ENCODE results near the gene SNED1.

The SNED1 gene

DNA sequence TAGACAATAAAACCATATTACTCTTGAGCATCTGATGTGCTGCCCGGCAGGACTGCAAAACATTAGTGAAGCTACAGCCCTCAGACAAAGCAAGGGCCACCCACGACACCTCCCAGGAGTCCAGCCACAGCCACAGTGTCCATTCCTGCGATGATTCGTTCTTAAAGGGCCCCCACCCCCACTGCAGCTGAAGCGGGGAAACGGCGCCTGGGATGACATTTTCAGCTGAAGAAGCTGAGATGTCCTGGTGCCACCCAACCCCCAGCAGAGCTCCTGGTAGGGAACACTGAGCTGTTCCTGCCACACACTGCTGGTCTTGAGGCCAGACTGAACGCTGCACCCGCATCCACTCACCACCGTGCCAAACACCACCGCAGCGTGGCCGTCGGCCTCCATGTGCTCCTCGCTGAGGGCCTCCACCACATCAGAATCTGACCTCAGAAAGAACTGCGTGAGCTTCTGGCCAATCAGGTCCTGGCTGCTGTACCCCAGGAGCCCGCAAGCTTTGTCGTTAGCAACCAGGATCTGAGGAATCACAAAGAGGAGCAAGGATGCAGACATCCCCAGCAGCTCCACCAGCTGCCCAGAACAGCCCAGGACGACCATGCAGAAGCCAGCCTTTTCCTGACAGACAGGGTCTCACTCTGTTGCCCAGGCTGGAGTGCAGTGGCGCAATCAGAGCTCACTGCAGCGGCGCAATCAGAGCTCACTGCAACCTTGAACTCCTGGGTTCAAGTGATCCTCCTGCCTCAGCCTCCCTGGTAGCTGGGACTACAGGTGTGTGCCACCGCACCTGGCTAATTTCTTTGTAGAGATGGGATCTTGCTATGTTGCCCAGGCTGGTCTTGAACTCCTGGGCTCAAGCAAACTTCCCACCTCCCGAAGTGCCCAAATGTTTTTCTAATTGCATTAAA lies 141.4 kb downstream of the SNED1 start:
- H3K9me3 ChIP-seq (ENCODE audit: control insufficient read depth, insufficient read depth, low read length), result no peaks in the 10 kb centered on the region
- H3K4me2 ChIP-seq (ENCODE audit: low read length), result no peak overlapping the region
- TF ChIP-seq, protein P1, sequence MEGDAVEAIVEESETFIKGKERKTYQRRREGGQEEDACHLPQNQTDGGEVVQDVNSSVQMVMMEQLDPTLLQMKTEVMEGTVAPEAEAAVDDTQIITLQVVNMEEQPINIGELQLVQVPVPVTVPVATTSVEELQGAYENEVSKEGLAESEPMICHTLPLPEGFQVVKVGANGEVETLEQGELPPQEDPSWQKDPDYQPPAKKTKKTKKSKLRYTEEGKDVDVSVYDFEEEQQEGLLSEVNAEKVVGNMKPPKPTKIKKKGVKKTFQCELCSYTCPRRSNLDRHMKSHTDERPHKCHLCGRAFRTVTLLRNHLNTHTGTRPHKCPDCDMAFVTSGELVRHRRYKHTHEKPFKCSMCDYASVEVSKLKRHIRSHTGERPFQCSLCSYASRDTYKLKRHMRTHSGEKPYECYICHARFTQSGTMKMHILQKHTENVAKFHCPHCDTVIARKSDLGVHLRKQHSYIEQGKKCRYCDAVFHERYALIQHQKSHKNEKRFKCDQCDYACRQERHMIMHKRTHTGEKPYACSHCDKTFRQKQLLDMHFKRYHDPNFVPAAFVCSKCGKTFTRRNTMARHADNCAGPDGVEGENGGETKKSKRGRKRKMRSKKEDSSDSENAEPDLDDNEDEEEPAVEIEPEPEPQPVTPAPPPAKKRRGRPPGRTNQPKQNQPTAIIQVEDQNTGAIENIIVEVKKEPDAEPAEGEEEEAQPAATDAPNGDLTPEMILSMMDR (IDR thresholded peaks at IDR 0.05; ENCODE audit: low read depth, low read length, poor library complexity, severe bottlenecking), result no peak
- TF ChIP-seq EZH2phosphoT487 (IDR thresholded peaks at IDR 0.05; ENCODE audit: borderline replicate concordance, low read length), result no peak
- no peaks in the 10 kb centered on the region for H3K4me1 ChIP-seq (ENCODE audit: control insufficient read depth, low read length)
- H3K79me2 ChIP-seq (ENCODE audit: control insufficient read depth, low read length), result peaks cover 26% of the 10 kb centered on the region
- no peak overlapping the region for H3K27ac ChIP-seq (ENCODE audit: low read depth, low read length)
- peaks cover 64% of the 10 kb centered on the region for H3K36me3 ChIP-seq (ENCODE audit: control insufficient read depth, low read length)
- no peaks in the 10 kb centered on the region for H3F3A ChIP-seq (ENCODE audit: control insufficient read depth, insufficient read depth)
- no peaks in the 10 kb centered on the region for H3K9me2 ChIP-seq (replicated peaks; ENCODE audit: control insufficient read depth, low read length)
- no peaks in the 10 kb centered on the region for H3K27me3 ChIP-seq (ENCODE audit: control insufficient read depth, low read length)
- no peaks in the 10 kb centered on the region for H4K20me1 ChIP-seq (ENCODE audit: control insufficient read depth, insufficient read depth, low read depth, low read length)
- H3K4me3 ChIP-seq (ENCODE audit: low read length), result no peak overlapping the region

DNA sequence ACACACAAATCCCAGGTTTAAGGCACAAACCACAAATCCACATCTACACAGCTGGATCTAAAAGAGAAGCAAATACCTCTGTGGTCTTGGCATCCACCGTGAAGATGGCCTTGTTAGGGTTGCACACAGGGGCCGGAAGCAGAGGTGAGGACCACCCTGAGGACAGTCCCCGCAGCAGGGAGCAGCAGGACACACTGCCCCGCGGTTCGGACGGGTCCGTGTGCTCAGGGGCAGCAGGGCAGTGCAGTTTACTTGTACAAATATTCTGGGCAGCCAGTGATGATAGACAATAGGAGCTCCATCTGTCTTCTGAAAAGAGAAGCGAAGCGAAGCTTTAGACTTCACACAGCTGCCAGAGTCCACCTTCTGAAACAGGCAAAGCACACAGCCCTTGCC lies 142.0 kb downstream of the SNED1 start:
- peaks cover 29% of the 10 kb centered on the region for H3K79me2 ChIP-seq (ENCODE audit: control insufficient read depth, low read length)
- H3K27ac ChIP-seq (ENCODE audit: low read depth, low read length), result no peak overlapping the region
- no peaks in the 10 kb centered on the region for H3F3A ChIP-seq (ENCODE audit: control insufficient read depth, insufficient read depth)
- no peak overlapping the region for H3K4me3 ChIP-seq (ENCODE audit: low read length)
- no peaks in the 10 kb centered on the region for H3K9me3 ChIP-seq (ENCODE audit: control insufficient read depth, insufficient read depth, low read length)
- no peaks in the 10 kb centered on the region for H3K27me3 ChIP-seq (ENCODE audit: control insufficient read depth, low read length)
- H4K20me1 ChIP-seq (ENCODE audit: control insufficient read depth, insufficient read depth, low read depth, low read length), result no peaks in the 10 kb centered on the region
- TF ChIP-seq, protein P1 (IDR thresholded peaks at IDR 0.05; ENCODE audit: low read depth, low read length, poor library complexity, severe bottlenecking), result no peak
- TF ChIP-seq EZH2phosphoT487 (IDR thresholded peaks at IDR 0.05; ENCODE audit: borderline replicate concordance, low read length), result no peak
- no peak overlapping the region for H3K4me2 ChIP-seq (ENCODE audit: low read length)
- H3K9me2 ChIP-seq (replicated peaks; ENCODE audit: control insufficient read depth, low read length), result no peaks in the 10 kb centered on the region
- peaks cover 63% of the 10 kb centered on the region for H3K36me3 ChIP-seq (ENCODE audit: control insufficient read depth, low read length)
- no peaks in the 10 kb centered on the region for H3K4me1 ChIP-seq (ENCODE audit: control insufficient read depth, low read length)

DNA sequence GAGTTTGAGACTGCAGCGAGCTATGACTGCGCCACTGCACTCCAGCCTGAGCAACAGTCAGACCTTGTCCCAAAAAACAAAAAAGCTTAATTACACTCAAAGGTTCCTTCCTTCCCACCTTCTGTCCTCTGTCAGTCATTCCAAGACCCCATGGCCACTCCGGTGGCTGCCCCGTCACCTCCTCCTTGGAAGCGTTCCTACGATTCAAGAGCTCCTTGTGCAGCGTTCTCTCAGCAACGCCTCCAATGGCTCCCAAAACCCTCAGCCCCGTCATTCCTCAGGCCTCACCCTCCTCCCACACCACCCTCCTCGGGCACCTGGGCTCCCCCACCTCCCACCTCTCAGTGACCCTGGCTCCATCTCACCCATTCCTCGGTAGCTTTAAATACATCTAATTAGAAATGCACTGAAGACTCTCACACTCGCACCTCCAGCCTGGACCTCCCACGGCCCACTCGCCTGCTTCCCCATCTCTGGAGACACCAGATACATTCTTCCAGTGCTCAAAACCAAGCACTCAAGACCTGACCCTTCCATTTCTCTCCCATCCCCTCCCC lies 142.9 kb downstream of the SNED1 start:
- no peaks in the 10 kb centered on the region for H3K9me2 ChIP-seq (replicated peaks; ENCODE audit: control insufficient read depth, low read length)
- H3K4me1 ChIP-seq (ENCODE audit: control insufficient read depth, low read length), result peaks cover 2% of the 10 kb centered on the region
- no peak overlapping the region for H3K27ac ChIP-seq (ENCODE audit: low read depth, low read length)
- no peaks in the 10 kb centered on the region for H3K27me3 ChIP-seq (ENCODE audit: control insufficient read depth, low read length)
- no peak overlapping the region for H3K4me3 ChIP-seq (ENCODE audit: low read length)
- H3K79me2 ChIP-seq (ENCODE audit: control insufficient read depth, low read length), result peaks cover 37% of the 10 kb centered on the region
- no peaks in the 10 kb centered on the region for H4K20me1 ChIP-seq (ENCODE audit: control insufficient read depth, insufficient read depth, low read depth, low read length)
- no peak for TF ChIP-seq EZH2phosphoT487 (IDR thresholded peaks at IDR 0.05; ENCODE audit: borderline replicate concordance, low read length)
- TF ChIP-seq, protein P1 (IDR thresholded peaks at IDR 0.05; ENCODE audit: low read depth, low read length, poor library complexity, severe bottlenecking), result no peak
- peaks cover 56% of the 10 kb centered on the region for H3K36me3 ChIP-seq (ENCODE audit: control insufficient read depth, low read length)
- no peak overlapping the region for H3K4me2 ChIP-seq (ENCODE audit: low read length)
- no peaks in the 10 kb centered on the region for H3F3A ChIP-seq (ENCODE audit: control insufficient read depth, insufficient read depth)
- no peaks in the 10 kb centered on the region for H3K9me3 ChIP-seq (ENCODE audit: control insufficient read depth, insufficient read depth, low read length)

All from DOHH2 (cell line).